HCT116 (cell line): ENCODE data around the gene DRAP1.

Experiments
- CEBPB ChIP-seq: IDR thresholded peaks from 2 replicates; pipeline ENCODE4 v1.6.1; 2012; ENCODE audit warnings: low read depth
- CTCF ChIP-seq, 3 experiments: fragments of 200-600 bp in 1 of 3; sonication (generic) in 1 of 3; IDR thresholded peaks in 2 of 3; conservative IDR thresholded peaks in 1 of 3; 2 replicates each; pipeline ENCODE4 v1.5.1; 2012 to 2017; ENCODE audit warnings: low read depth in 2 of 3, low read length in 2 of 3, antibody characterized with exemption in 1 of 3, borderline replicate concordance in 1 of 3, control low read depth in 1 of 3, mild to moderate bottlenecking in 1 of 3, mixed read lengths in 1 of 3, mixed run types in 1 of 3, moderate library complexity in 1 of 3; ENCODE audit not compliant: insufficient read depth in 1 of 3
- ELF1 ChIP-seq: IDR thresholded peaks from 2 replicates; pipeline ENCODE4 v1.6.1; 2012; ENCODE audit warnings: low read depth, borderline replicate concordance
- EZH2phosphoT487 ChIP-seq: fragments of 200-600 bp; IDR thresholded peaks from 2 replicates; pipeline ENCODE4 v1.6.1; 2018; ENCODE audit warnings: antibody characterized with exemption, borderline replicate concordance
- JUND ChIP-seq: IDR thresholded peaks from 2 replicates; pipeline ENCODE4 v1.6.1; 2012
- POLR2A ChIP-seq: IDR thresholded peaks from 2 replicates; pipeline ENCODE4 v1.7.0; 2011; ENCODE audit warnings: borderline replicate concordance; ENCODE audit not compliant: insufficient read depth, insufficient read length; ENCODE audit errors: extremely low read depth
- RAD21 ChIP-seq: IDR thresholded peaks from 2 replicates; pipeline ENCODE4 v1.6.1; 2012; ENCODE audit warnings: low read depth, mild to moderate bottlenecking
- TF ChIP-seq, protein P1 (sequence below): IDR thresholded peaks from 2 replicates; pipeline ENCODE4 v1.6.1; 2012
- TF ChIP-seq, protein P2 (sequence below): IDR thresholded peaks from 2 replicates; pipeline ENCODE4 v1.6.1; 2012; ENCODE audit warnings: low read depth

- TF ChIP-seq CTCF (IDR thresholded peaks at IDR 0.05 in 2 of 3, conservative IDR thresholded peaks at IDR 0.05 in 1 of 3; ENCODE audit: borderline replicate concordance in 1 of 3, insufficient read depth in 1 of 3, low read depth in 2 of 3, low read length in 2 of 3) = no peak
- TF ChIP-seq EZH2phosphoT487 = no peak
- no peak for TF ChIP-seq RAD21
- TF ChIP-seq, protein P1, sequence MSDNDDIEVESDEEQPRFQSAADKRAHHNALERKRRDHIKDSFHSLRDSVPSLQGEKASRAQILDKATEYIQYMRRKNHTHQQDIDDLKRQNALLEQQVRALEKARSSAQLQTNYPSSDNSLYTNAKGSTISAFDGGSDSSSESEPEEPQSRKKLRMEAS = no peak
- no peak for TF ChIP-seq ELF1
- TF ChIP-seq, protein P2, sequence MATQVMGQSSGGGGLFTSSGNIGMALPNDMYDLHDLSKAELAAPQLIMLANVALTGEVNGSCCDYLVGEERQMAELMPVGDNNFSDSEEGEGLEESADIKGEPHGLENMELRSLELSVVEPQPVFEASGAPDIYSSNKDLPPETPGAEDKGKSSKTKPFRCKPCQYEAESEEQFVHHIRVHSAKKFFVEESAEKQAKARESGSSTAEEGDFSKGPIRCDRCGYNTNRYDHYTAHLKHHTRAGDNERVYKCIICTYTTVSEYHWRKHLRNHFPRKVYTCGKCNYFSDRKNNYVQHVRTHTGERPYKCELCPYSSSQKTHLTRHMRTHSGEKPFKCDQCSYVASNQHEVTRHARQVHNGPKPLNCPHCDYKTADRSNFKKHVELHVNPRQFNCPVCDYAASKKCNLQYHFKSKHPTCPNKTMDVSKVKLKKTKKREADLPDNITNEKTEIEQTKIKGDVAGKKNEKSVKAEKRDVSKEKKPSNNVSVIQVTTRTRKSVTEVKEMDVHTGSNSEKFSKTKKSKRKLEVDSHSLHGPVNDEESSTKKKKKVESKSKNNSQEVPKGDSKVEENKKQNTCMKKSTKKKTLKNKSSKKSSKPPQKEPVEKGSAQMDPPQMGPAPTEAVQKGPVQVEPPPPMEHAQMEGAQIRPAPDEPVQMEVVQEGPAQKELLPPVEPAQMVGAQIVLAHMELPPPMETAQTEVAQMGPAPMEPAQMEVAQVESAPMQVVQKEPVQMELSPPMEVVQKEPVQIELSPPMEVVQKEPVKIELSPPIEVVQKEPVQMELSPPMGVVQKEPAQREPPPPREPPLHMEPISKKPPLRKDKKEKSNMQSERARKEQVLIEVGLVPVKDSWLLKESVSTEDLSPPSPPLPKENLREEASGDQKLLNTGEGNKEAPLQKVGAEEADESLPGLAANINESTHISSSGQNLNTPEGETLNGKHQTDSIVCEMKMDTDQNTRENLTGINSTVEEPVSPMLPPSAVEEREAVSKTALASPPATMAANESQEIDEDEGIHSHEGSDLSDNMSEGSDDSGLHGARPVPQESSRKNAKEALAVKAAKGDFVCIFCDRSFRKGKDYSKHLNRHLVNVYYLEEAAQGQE = no peak
- TF ChIP-seq CEBPB = no peak
- no peak for TF ChIP-seq JUND
- TF ChIP-seq POLR2A = no peak
Observed at GRCh38 chr11:65907878-65908277, 11.3 kb upstream of the DRAP1 start.
